B cell (primary cell): ENCODE measurements around the gene TAF4. TPM values are rescaled to one million over a fixed set of nuclear protein-coding genes. Genes with fewer than 3 reads are reported as not detected.
"Not testable (repeated sequence)": the region's sequence is repeated elsewhere in the genome, so short reads cannot be mapped to it uniquely, and the experiment has no call there.

Experiments used
- ATAC-seq: fragments of 200-7000 bp; cut with Tn5 transposase; one replicate; pipeline ENCODE4 v1.10.0; 2021; ENCODE audit warnings: low read depth, mild to moderate bottlenecking, moderate number of reproducible peaks, moderate library complexity
- CTCF ChIA-PET: fragments of 350-600 bp; sonication (Branson Sonifier 250); formaldehyde crosslinking; loops from one replicate; lab custom pipeline; 2021; ENCODE audit warnings: antibody characterized with exemption, inconsistent platforms; lab: Charles Lee
- POLR2A ChIA-PET: fragments of 350-600 bp; sonication (Branson Sonifier 250); formaldehyde crosslinking; loops from one replicate; lab custom pipeline; 2021; ENCODE audit warnings: antibody characterized with exemption; lab: Charles Lee
- DNase-seq: peaks from one replicate; pipeline ENCODE4 v3.0.0; 2013
- H2AFZ ChIP-seq: 2 replicates; pipeline ENCODE4 v1.6.1; 2012; ENCODE audit warnings: mild to moderate bottlenecking, low read depth, low read length; ENCODE audit not compliant: insufficient read depth, poor library complexity, severe bottlenecking
- H3K27ac ChIP-seq, 2 donors: 1 replicate in 1 of 2; 2 replicates in 1 of 2; pipeline ENCODE4 v1.5.1; 2012 to 2013; ENCODE audit warnings: low read length in 2 of 2, mild to moderate bottlenecking in 2 of 2, moderate library complexity in 1 of 2
- H3K27me3 ChIP-seq, 4 experiments: fragments of 200-600 bp in 1 of 4; sonication (generic) in 1 of 4; replicated peaks in 1 of 4; 1 replicate in 2 of 4; 2 replicates in 2 of 4; pipeline versions ENCODE4 v1.6.1 to v1.7.0; 2013 to 2016; ENCODE audit warnings: low read length in 3 of 4, mild to moderate bottlenecking in 2 of 4, mixed read lengths in 1 of 4, moderate library complexity in 1 of 4; ENCODE audit not compliant: insufficient read depth in 4 of 4, control insufficient read depth in 3 of 4; ENCODE audit errors: control extremely low read depth in 1 of 4
- H3K36me3 ChIP-seq, 2 experiments: replicated peaks in 1 of 2; 1 replicate in 1 of 2; 2 replicates in 1 of 2; pipeline versions ENCODE4 v1.6.1 to v1.7.1; 2013; ENCODE audit warnings: low read length in 1 of 2; ENCODE audit not compliant: insufficient read depth in 2 of 2, control insufficient read depth in 1 of 2; ENCODE audit errors: control extremely low read depth in 1 of 2, extremely low read depth in 1 of 2
- H3K4me1 ChIP-seq, 2 donors: fragments of 200-600 bp in 1 of 2; sonication (generic) in 1 of 2; 1 replicate in 1 of 2; 2 replicates in 1 of 2; pipeline versions ENCODE4 v1.5.1 to v1.6.1; 2013 to 2017; ENCODE audit warnings: low read length in 2 of 2; ENCODE audit not compliant: control insufficient read depth in 2 of 2, insufficient read depth in 2 of 2
- H3K4me2 ChIP-seq: replicated peaks from 2 replicates; pipeline ENCODE3; 2012; ENCODE audit warnings: mild to moderate bottlenecking, low read depth, low read length; ENCODE audit not compliant: poor library complexity, severe bottlenecking
- H3K4me3 ChIP-seq, 5 experiments: fragments of 200-600 bp in 1 of 5; sonication (generic) in 1 of 5; 1 replicate in 3 of 5; 2 replicates in 2 of 5; pipeline versions ENCODE4 v1.5.1 to v1.7.0; 2011 to 2016; ENCODE audit warnings: low read length in 4 of 5, mild to moderate bottlenecking in 4 of 5, low read depth in 2 of 5, control low read depth in 1 of 5, moderate library complexity in 1 of 5; ENCODE audit not compliant: insufficient read depth in 1 of 5; ENCODE audit errors: control extremely low read depth in 1 of 5, extremely low read depth in 1 of 5
- H3K79me2 ChIP-seq: fragments of 200-600 bp; sonication (generic); one replicate; pipeline ENCODE4 v1.6.0; 2016; ENCODE audit warnings: low read length; ENCODE audit not compliant: control insufficient read depth, insufficient read depth
- H3K9ac ChIP-seq: fragments of 200-600 bp; sonication (generic); 2 replicates; pipeline ENCODE4 v1.6.1; 2017; ENCODE audit warnings: mild to moderate bottlenecking, low read length, moderate library complexity
- H3K9me3 ChIP-seq, 3 donors: one replicate each; pipeline versions ENCODE4 v1.6.1 to v1.7.1; 2013; ENCODE audit warnings: low read length in 2 of 3; ENCODE audit not compliant: control insufficient read depth in 2 of 3, insufficient read depth in 1 of 3; ENCODE audit errors: control extremely low read depth in 1 of 3
- H4K20me1 ChIP-seq: 2 replicates; pipeline ENCODE4 v1.6.0; 2012; ENCODE audit warnings: mild to moderate bottlenecking, low read length; ENCODE audit not compliant: insufficient read depth, control insufficient read depth, poor library complexity, severe bottlenecking
- H3K27ac Mint-ChIP-seq: one replicate; pipeline ENCODE4 v1.8.0; 2021; ENCODE audit warnings: mixed read lengths
- H3K27me3 Mint-ChIP-seq: one replicate; pipeline ENCODE4 v1.8.0; 2021; ENCODE audit warnings: mixed read lengths
- H3K4me1 Mint-ChIP-seq: one replicate; pipeline ENCODE4 v1.8.0; 2021; ENCODE audit warnings: mixed read lengths
- H3K4me3 Mint-ChIP-seq: one replicate; pipeline ENCODE4 v1.8.0; 2021; ENCODE audit warnings: mixed read lengths
- H3K9me3 Mint-ChIP-seq: one replicate; pipeline ENCODE4 v1.8.0; 2022; ENCODE audit warnings: mixed read lengths; ENCODE audit not compliant: insufficient read depth
- CTCF ChIP-seq: fragments of 200-600 bp; IDR thresholded peaks from one replicate; pipeline ENCODE4 v1.8.0; 2022; ENCODE audit warnings: antibody characterized with exemption, mild to moderate bottlenecking
- EZH2 ChIP-seq: IDR thresholded peaks from 2 replicates; pipeline ENCODE4 v1.6.1; 2012; ENCODE audit warnings: borderline replicate concordance, low read depth, mild to moderate bottlenecking, moderate library complexity, low read length; ENCODE audit not compliant: insufficient read depth, poor library complexity, severe bottlenecking
- WGBS: methylation state at CpG from one replicate; pipeline ENCODE4 v1.1.5; 2013; ENCODE audit warnings: missing lambda C conversion rate; ENCODE audit not compliant: insufficient coverage; 5-methylcytosine and 5-hydroxymethylcytosine counted together
- intact Hi-C: fragments of 100-400 bp; cut with micrococcal nuclease; formaldehyde crosslinking; loops from one replicate; pipeline ENCODE4 v1.10.0; 2022
- polyA plus RNA-seq: library from polyadenylated mRNA; depleted of rRNA; stranded (reverse); fragments of >200 nt; gene quantifications from 2 replicates; pipeline ENCODE4 v1.2.3, GENCODE V29; 2012
- total RNA-seq, 2 donors: library from RNA; stranded (reverse); fragments of 120-200 nt in 1 of 2; gene quantifications; 1 replicate in 1 of 2; 2 replicates in 1 of 2; pipeline versions ENCODE4 v1.2.3 to v1.2.4, GENCODE V29; 2013 to 2022

TAF4 gene
- total and polyA plus RNA-seq, 2 donors (not counting 1 experiment from before 2014, with no cell fraction given) = 13.9 to 39.5 TPM

DNA sequence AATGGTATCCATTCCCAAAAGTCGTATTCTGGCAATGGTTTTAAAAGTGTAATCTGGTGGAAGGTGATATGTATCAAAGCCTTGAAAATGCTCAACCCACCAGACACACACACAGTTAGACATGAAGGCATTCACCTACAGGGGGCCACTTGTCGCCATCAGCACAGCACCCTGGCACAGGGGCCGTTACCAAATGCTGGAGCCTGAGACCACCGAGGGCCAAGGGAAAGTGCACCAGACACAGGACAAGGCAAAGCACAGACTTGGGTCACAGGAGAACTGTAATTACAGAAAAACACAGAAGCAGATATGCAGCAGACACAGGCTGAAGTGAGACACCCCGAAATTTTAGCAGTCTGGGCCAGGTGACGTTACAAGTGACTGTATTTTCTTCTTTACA lies 9.3 kb downstream of the TAF4 start:
- H3K4me1 ChIP-seq = peaks cover 5 to 9% of the 10 kb centered on the region in 2 donors
- H3K9me3 Mint-ChIP-seq = no peaks in the 10 kb centered on the region
- 100% methylated on average over 3 of the region's 6 CpGs for WGBS
- intact Hi-C loops = no loop called here
- no peaks in the 10 kb centered on the region for H3K27me3 ChIP-seq
- CTCF ChIA-PET = no interaction called here
- peaks cover 89% of the 10 kb centered on the region for H3K79me2 ChIP-seq
- no peak overlapping the region for H3K4me3 ChIP-seq
- TF ChIP-seq CTCF (no peak), EZH2 (no peak)
- no peak overlapping the region for H3K27ac Mint-ChIP-seq
- no peak overlapping the region for H2AFZ ChIP-seq
- H3K9me3 ChIP-seq = no peaks in the 10 kb centered on the region
- peaks cover 0 to 4% of the 10 kb centered on the region in 2 experiments for H3K36me3 ChIP-seq
- no peak for DNase-seq
- H3K9ac ChIP-seq = no peak overlapping the region
- peaks cover 86% of the 10 kb centered on the region for H4K20me1 ChIP-seq
- no peak overlapping the region for H3K4me2 ChIP-seq
- ATAC-seq = no peak
- H3K4me1 Mint-ChIP-seq = peaks cover 38% of the 10 kb centered on the region
- no peak overlapping the region for H3K27ac ChIP-seq
- H3K27me3 Mint-ChIP-seq = no peaks in the 10 kb centered on the region
- POLR2A ChIA-PET = no interaction called here
- no peak overlapping the region for H3K4me3 Mint-ChIP-seq

DNA sequence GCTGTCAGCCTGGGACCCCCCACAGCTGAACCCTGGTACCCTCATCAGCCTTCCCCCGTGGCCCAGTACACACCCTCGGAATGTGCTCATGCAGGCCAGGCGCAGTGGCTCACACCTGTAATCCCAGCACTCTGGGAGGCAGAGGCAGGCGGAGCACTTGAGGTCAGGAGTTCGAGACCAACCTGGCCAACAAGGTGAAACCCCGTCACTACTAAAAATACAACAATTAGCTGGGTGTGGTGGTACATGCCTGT lies 9.9 kb downstream of the TAF4 start:
- H3K4me3 Mint-ChIP-seq = not testable (repeated sequence)

More for the DNA sequence above, 9.9 kb downstream of the TAF4 start:
- peaks cover 38% of the 10 kb centered on the region for H3K4me1 Mint-ChIP-seq
- H3K4me2 ChIP-seq, H3K4me3 ChIP-seq, H3K36me3 ChIP-seq, intact Hi-C loops, H2AFZ ChIP-seq, H3K27me3 ChIP-seq, CTCF ChIA-PET, DNase-seq, H3K27ac Mint-ChIP-seq, ATAC-seq, H3K9ac ChIP-seq, H3K27ac ChIP-seq, H3K27me3 Mint-ChIP-seq, POLR2A ChIA-PET, H3K9me3 ChIP-seq, H3K9me3 Mint-ChIP-seq: not testable (repeated sequence)
- H3K4me1 ChIP-seq = peaks cover 11 to 15% of the 10 kb centered on the region in 2 donors
- H4K20me1 ChIP-seq = peaks cover 86% of the 10 kb centered on the region
- H3K79me2 ChIP-seq = peaks cover 89% of the 10 kb centered on the region
- 100% methylated on average over 5 of the region's 6 CpGs for WGBS
